IMR-90 (cell line): ENCODE measurements around the gene ANP32A. TPM values are rescaled to one million over a fixed set of nuclear protein-coding genes. Genes with fewer than 3 reads are reported as not detected.

Experiments
- ATAC-seq: fragments of 200-7000 bp; cut with Tn5 transposase; 2 replicates; pipeline ENCODE4 v1.9.1; 2020; ENCODE audit warnings: low read depth, mild to moderate bottlenecking, moderate library complexity
- BruUV-seq: library from RNA; stranded (reverse); fragments of 400-500 nt; replicated peaks from 2 replicates; lab custom pipeline; 2021; lab: Mats Ljungman, UMichigan
- CTCF ChIA-PET: fragments of 300-600 bp; formaldehyde crosslinking; extraction: SDS; loops from one replicate; lab custom pipeline; 2021; ENCODE audit warnings: antibody characterized with exemption; lab: Yijun Ruan, JAX
- POLR2A ChIA-PET: fragments of 300-600 bp; sonication (Branson Sonifier 250); formaldehyde crosslinking; loops from one replicate; lab custom pipeline; 2022; ENCODE audit warnings: antibody characterized with exemption; ENCODE audit not compliant: unreplicated experiment; lab: Charles Lee
- DNase-seq: peaks from one replicate; pipeline ENCODE4 v3.0.0; 2013
- H2AFZ ChIP-seq: replicated peaks from 2 replicates; pipeline ENCODE3; 2013; ENCODE audit warnings: low read length, mild to moderate bottlenecking; ENCODE audit not compliant: poor library complexity
- H2AK5ac ChIP-seq: 2 replicates; pipeline ENCODE4 v1.6.1; 2013; ENCODE audit warnings: low read depth, low read length, inconsistent platforms
- H2AK9ac ChIP-seq: replicated peaks from 2 replicates; pipeline ENCODE3; 2013; ENCODE audit warnings: mild to moderate bottlenecking, low read depth, low read length, moderate library complexity; ENCODE audit not compliant: poor library complexity
- H2BK120ac ChIP-seq: 2 replicates; pipeline ENCODE4 v1.6.1; 2013; ENCODE audit warnings: low read depth, low read length, inconsistent platforms
- H2BK15ac ChIP-seq: 3 replicates; pipeline ENCODE4 v1.6.1; 2013; ENCODE audit warnings: low read depth, low read length, inconsistent platforms
- H2BK20ac ChIP-seq: 2 replicates; pipeline ENCODE4 v1.6.1; 2013; ENCODE audit warnings: low read depth, mild to moderate bottlenecking, inconsistent platforms, low read length, moderate library complexity
- H2BK5ac ChIP-seq: 2 replicates; pipeline ENCODE4 v1.6.1; 2013; ENCODE audit warnings: mild to moderate bottlenecking, low read depth, low read length, inconsistent platforms; ENCODE audit not compliant: poor library complexity, severe bottlenecking
- H3K14ac ChIP-seq: replicated peaks from 2 replicates; pipeline ENCODE4 v1.6.1; 2013; ENCODE audit warnings: low read depth, low read length, inconsistent platforms
- H3K18ac ChIP-seq: 2 replicates; pipeline ENCODE4 v1.6.1; 2013; ENCODE audit warnings: low read depth, low read length, control low read depth
- H3K23ac ChIP-seq: 2 replicates; pipeline ENCODE4 v1.6.1; 2013; ENCODE audit warnings: low read depth, low read length, inconsistent platforms
- H3K27ac ChIP-seq: 2 replicates; pipeline ENCODE4 v1.5.1; 2013; ENCODE audit warnings: mild to moderate bottlenecking, control low read depth, low read length; ENCODE audit not compliant: insufficient read depth
- H3K27me3 ChIP-seq: 2 replicates; pipeline ENCODE4 v1.6.1; 2013; ENCODE audit warnings: low read length; ENCODE audit not compliant: control insufficient read depth, insufficient read depth
- H3K36me3 ChIP-seq: 2 replicates; pipeline ENCODE4 v1.6.1; 2013; ENCODE audit warnings: low read length, mixed read lengths; ENCODE audit not compliant: control insufficient read depth, insufficient read depth
- H3K4ac ChIP-seq: 2 replicates; pipeline ENCODE4 v1.6.1; 2013; ENCODE audit warnings: low read depth, low read length, inconsistent platforms
- H3K4me1 ChIP-seq: 2 replicates; pipeline ENCODE4 v1.6.1; 2013; ENCODE audit warnings: low read length, mixed read lengths; ENCODE audit not compliant: control insufficient read depth, insufficient read depth
- H3K4me2 ChIP-seq: 2 replicates; pipeline ENCODE4 v1.6.1; 2013; ENCODE audit warnings: low read depth, mild to moderate bottlenecking, control low read depth, low read length, moderate library complexity
- H3K4me3 ChIP-seq: 2 replicates; pipeline ENCODE4 v1.5.1; 2013; ENCODE audit warnings: low read depth, mild to moderate bottlenecking, control low read depth, low read length, moderate library complexity; ENCODE audit not compliant: insufficient read depth
- H3K56ac ChIP-seq: 2 replicates; pipeline ENCODE4 v1.6.1; 2013; ENCODE audit warnings: low read length, inconsistent platforms; ENCODE audit not compliant: insufficient read depth; ENCODE audit errors: extremely low read depth
- H3K79me1 ChIP-seq, 2 experiments: 2 replicates each; pipeline ENCODE4 v1.6.1; 2013; ENCODE audit warnings: low read length in 2 of 2, inconsistent platforms in 1 of 2, low read depth in 1 of 2
- H3K9ac ChIP-seq: 2 replicates; pipeline ENCODE4 v1.6.1; 2013; ENCODE audit warnings: low read depth, low read length, control low read depth
- H3K9me1 ChIP-seq: 2 replicates; pipeline ENCODE4 v1.6.1; 2013; ENCODE audit warnings: low read length, inconsistent platforms; ENCODE audit not compliant: insufficient read depth
- H3K9me3 ChIP-seq: 2 replicates; pipeline ENCODE4 v1.6.1; 2013; ENCODE audit warnings: low read length; ENCODE audit not compliant: control insufficient read depth, insufficient read depth
- H4K20me1 ChIP-seq: 2 replicates; pipeline ENCODE4 v1.6.1; 2013; ENCODE audit warnings: low read length, inconsistent platforms; ENCODE audit not compliant: insufficient read depth
- H4K5ac ChIP-seq: 2 replicates; pipeline ENCODE4 v1.6.1; 2013; ENCODE audit warnings: mild to moderate bottlenecking, low read depth, low read length, control low read depth
- H4K8ac ChIP-seq, 2 experiments: 2 replicates each; pipeline ENCODE4 v1.6.1; 2013; ENCODE audit warnings: low read depth in 2 of 2, low read length in 2 of 2, control low read depth in 1 of 2, inconsistent platforms in 1 of 2
- H4K91ac ChIP-seq: 2 replicates; pipeline ENCODE4 v1.6.1; 2013; ENCODE audit warnings: low read depth, low read length, inconsistent platforms; ENCODE audit not compliant: insufficient read depth
- BHLHE40 ChIP-seq: fragments of 150-350 bp; IDR thresholded peaks from 2 replicates; pipeline ENCODE4 v1.6.1; 2016; ENCODE audit warnings: mild to moderate bottlenecking, low read depth, low read length
- CEBPB ChIP-seq: IDR thresholded peaks from 2 replicates; pipeline ENCODE4 v1.6.1; 2012; ENCODE audit warnings: low read depth, low read length, improper control_type of control experiment
- CHD1 ChIP-seq: IDR thresholded peaks from 2 replicates; pipeline ENCODE4 v1.6.1; 2012; ENCODE audit warnings: low read depth, low read length, improper control_type of control experiment
- FOS ChIP-seq: fragments of 150-350 bp; IDR thresholded peaks from 2 replicates; pipeline ENCODE4 v1.6.1; 2016; ENCODE audit warnings: low read depth, low read length
- MAFK ChIP-seq: IDR thresholded peaks from 2 replicates; pipeline ENCODE4 v1.6.1; 2012; ENCODE audit warnings: low read depth, low read length, improper control_type of control experiment
- MAZ ChIP-seq: IDR thresholded peaks from 2 replicates; pipeline ENCODE4 v1.6.1; 2012; ENCODE audit warnings: low read depth, mild to moderate bottlenecking, low read length, improper control_type of control experiment, moderate library complexity, borderline replicate concordance
- MXI1 ChIP-seq: IDR thresholded peaks from 2 replicates; pipeline ENCODE4 v1.6.1; 2012; ENCODE audit warnings: low read depth, mild to moderate bottlenecking, low read length, moderate library complexity, borderline replicate concordance
- NFE2L2 ChIP-seq: fragments of 150-350 bp; IDR thresholded peaks from 2 replicates; pipeline ENCODE4 v1.6.1; 2016; ENCODE audit warnings: low read depth, mild to moderate bottlenecking, low read length
- POLR2A ChIP-seq: IDR thresholded peaks from 2 replicates; pipeline ENCODE4 v1.6.1; 2012; ENCODE audit warnings: mild to moderate bottlenecking, low read depth, low read length
- RAD21 ChIP-seq: IDR thresholded peaks from 2 replicates; pipeline ENCODE4 v1.6.1; 2012; ENCODE audit warnings: low read length, improper control_type of control experiment
- RCOR1 ChIP-seq: IDR thresholded peaks from 2 replicates; pipeline ENCODE4 v1.6.1; 2012; ENCODE audit warnings: mild to moderate bottlenecking, low read length, improper control_type of control experiment; ENCODE audit not compliant: insufficient replicate concordance
- RFX5 ChIP-seq: IDR thresholded peaks from 2 replicates; pipeline ENCODE4 v1.8.0; 2012; ENCODE audit warnings: low read depth, mild to moderate bottlenecking, low read length, moderate library complexity
- SMC3 ChIP-seq: fragments of 150-350 bp; IDR thresholded peaks from 2 replicates; pipeline ENCODE4 v1.6.1; 2016; ENCODE audit warnings: low read depth, mild to moderate bottlenecking, antibody characterized with exemption, low read length, moderate library complexity
- WGBS, 2 experiments: methylation state at CpG; one replicate each; pipeline versions ENCODE4 v1.1.5 to v1.1.7; 2013; ENCODE audit warnings: missing lambda C conversion rate in 2 of 2; ENCODE audit not compliant: insufficient read length in 1 of 2; ENCODE audit errors: extremely low coverage in 2 of 2; 5-methylcytosine and 5-hydroxymethylcytosine counted together
- dilution Hi-C: fragments of 300-500 bp; cut with HindIII; formaldehyde crosslinking; loops from one replicate; pipeline ENCODE4 v1.14.3; 2018; ENCODE audit warnings: low sequenced_read_pairs; ENCODE audit not compliant: unreplicated experiment
- in situ Hi-C: fragments of 300-500 bp; cut with MboI; formaldehyde crosslinking; loops from 3 replicates; pipeline ENCODE4 v1.14.3; 2019; ENCODE audit warnings: low sequenced_read_pairs, inconsistent platforms, mixed read lengths
- intact Hi-C: fragments of 100-400 bp; cut with micrococcal nuclease; formaldehyde crosslinking; loops from 2 replicates; pipeline ENCODE4 v1.10.0; 2022
- polyA plus RNA-seq, 3 experiments: library from polyadenylated mRNA; depleted of rRNA; stranded (reverse); fragments of >200 nt; gene quantifications; 2 replicates each; pipeline ENCODE4 v1.2.3, GENCODE V29; 2012; ENCODE audit warnings: low replicate concordance in 1 of 3
- total RNA-seq: library from RNA; depleted of rRNA; stranded (reverse); fragments of >200 nt; gene quantifications from 2 replicates; pipeline ENCODE4 v1.2.3, GENCODE V29; 2012
- TF ChIP-seq, protein P1 (sequence below): fragments of 150-350 bp; IDR thresholded peaks from 2 replicates; pipeline ENCODE4 v1.6.1; 2016; ENCODE audit warnings: low read depth, mild to moderate bottlenecking, low read length, moderate library complexity, borderline replicate concordance
- TF ChIP-seq, protein P2 (sequence below): conservative IDR thresholded peaks from 2 replicates; pipeline ENCODE4 v1.5.1; 2012; ENCODE audit warnings: mild to moderate bottlenecking, low read depth, low read length, improper control_type of control experiment
- TF ChIP-seq, protein P3 (sequence below): fragments of 150-350 bp; IDR thresholded peaks from 2 replicates; pipeline ENCODE4 v1.6.1; 2017; ENCODE audit warnings: mild to moderate bottlenecking, antibody characterized with exemption, low read length, low read depth

ANP32A gene
- total and polyA plus RNA-seq, 2 of the 4 experiments (the other 2 are of a cell fraction), result 62.4 to 72.8 TPM

DNA sequence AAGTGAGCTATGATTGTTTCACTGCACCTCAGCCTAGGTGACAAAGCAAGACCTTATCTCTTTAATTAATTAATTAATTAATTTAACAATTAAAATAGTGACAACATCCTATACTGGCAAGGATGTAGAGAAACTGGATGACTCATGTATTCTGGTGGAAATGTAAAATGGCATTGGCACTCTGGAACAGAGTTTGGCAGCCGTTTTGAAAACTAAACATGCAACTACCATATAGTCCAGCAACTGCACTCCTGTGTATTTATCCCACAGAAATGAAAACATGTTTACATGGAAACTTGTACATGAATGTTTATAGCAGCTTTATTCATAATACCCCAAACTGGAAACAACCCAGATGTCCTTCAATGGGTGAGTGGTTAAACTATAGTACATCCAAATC is 56.6 kb downstream of the ANP32A start:
- no peak overlapping the region for H3K23ac ChIP-seq

More for the DNA sequence above, 56.6 kb downstream of the ANP32A start:
- Histone ChIP-seq H2BK120ac (no peak overlapping the region), H4K8ac (no peak overlapping the region), H3K79me1 (no peaks in the 10 kb centered on the region), H4K20me1 (no peaks in the 10 kb centered on the region), H3K4me1 (no peaks in the 10 kb centered on the region), H2BK20ac (no peak overlapping the region), H3K27ac (no peak overlapping the region), H3K4me2 (no peak overlapping the region), H3K56ac (no peak overlapping the region), H2AK5ac (no peak overlapping the region), H4K5ac (no peak overlapping the region), H3K4ac (no peak overlapping the region), H3K4me3 (no peak overlapping the region), H2AK9ac (no peak overlapping the region), H3K18ac (no peak overlapping the region), H4K91ac (no peak overlapping the region), H2BK5ac (no peak overlapping the region), H3K9me1 (no peaks in the 10 kb centered on the region), H2AFZ (no peak overlapping the region), H3K27me3 (peaks cover 4% of the 10 kb centered on the region), H3K9me3 (no peaks in the 10 kb centered on the region), H3K14ac (no peak overlapping the region), H3K9ac (no peak overlapping the region), H2BK15ac (no peak overlapping the region), H3K36me3 (no peaks in the 10 kb centered on the region)
- ChIA-PET CTCF (no interaction called here), POLR2A (no interaction called here)
- WGBS, 2 experiments, result no CpG with 5 or more reads among the region's 1 CpG
- TF ChIP-seq MAFK, result no peak
- no peak for TF ChIP-seq POLR2A
- no peak for TF ChIP-seq SMC3
- TF ChIP-seq RCOR1, result no peak
- TF ChIP-seq, protein P1, sequence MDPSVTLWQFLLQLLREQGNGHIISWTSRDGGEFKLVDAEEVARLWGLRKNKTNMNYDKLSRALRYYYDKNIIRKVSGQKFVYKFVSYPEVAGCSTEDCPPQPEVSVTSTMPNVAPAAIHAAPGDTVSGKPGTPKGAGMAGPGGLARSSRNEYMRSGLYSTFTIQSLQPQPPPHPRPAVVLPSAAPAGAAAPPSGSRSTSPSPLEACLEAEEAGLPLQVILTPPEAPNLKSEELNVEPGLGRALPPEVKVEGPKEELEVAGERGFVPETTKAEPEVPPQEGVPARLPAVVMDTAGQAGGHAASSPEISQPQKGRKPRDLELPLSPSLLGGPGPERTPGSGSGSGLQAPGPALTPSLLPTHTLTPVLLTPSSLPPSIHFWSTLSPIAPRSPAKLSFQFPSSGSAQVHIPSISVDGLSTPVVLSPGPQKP, result no peak
- no peak for TF ChIP-seq BHLHE40
- TF ChIP-seq CHD1, result no peak
- TF ChIP-seq, protein P2, sequence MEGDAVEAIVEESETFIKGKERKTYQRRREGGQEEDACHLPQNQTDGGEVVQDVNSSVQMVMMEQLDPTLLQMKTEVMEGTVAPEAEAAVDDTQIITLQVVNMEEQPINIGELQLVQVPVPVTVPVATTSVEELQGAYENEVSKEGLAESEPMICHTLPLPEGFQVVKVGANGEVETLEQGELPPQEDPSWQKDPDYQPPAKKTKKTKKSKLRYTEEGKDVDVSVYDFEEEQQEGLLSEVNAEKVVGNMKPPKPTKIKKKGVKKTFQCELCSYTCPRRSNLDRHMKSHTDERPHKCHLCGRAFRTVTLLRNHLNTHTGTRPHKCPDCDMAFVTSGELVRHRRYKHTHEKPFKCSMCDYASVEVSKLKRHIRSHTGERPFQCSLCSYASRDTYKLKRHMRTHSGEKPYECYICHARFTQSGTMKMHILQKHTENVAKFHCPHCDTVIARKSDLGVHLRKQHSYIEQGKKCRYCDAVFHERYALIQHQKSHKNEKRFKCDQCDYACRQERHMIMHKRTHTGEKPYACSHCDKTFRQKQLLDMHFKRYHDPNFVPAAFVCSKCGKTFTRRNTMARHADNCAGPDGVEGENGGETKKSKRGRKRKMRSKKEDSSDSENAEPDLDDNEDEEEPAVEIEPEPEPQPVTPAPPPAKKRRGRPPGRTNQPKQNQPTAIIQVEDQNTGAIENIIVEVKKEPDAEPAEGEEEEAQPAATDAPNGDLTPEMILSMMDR, result no peak
- no peak for TF ChIP-seq RFX5
- TF ChIP-seq, protein P3, sequence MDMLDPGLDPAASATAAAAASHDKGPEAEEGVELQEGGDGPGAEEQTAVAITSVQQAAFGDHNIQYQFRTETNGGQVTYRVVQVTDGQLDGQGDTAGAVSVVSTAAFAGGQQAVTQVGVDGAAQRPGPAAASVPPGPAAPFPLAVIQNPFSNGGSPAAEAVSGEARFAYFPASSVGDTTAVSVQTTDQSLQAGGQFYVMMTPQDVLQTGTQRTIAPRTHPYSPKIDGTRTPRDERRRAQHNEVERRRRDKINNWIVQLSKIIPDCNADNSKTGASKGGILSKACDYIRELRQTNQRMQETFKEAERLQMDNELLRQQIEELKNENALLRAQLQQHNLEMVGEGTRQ, result no peak
- TF ChIP-seq CEBPB, result no peak
- no peak for TF ChIP-seq NFE2L2
- TF ChIP-seq FOS, result no peak
- TF ChIP-seq RAD21, result no peak
- no peak for TF ChIP-seq MAZ
- TF ChIP-seq MXI1, result no peak
- ATAC-seq (no peak), DNase-seq (no peak)
- BruUV-seq, result no TSS peak
- dilution Hi-C loops (no loop called here), in situ Hi-C loops (no loop called here), intact Hi-C loops (no loop called here)
